HepG2 (cell line): ENCODE measurements around the gene MYOT. TPM values are rescaled to one million over a fixed set of nuclear protein-coding genes. Genes with fewer than 3 reads are reported as not detected.

ENCODE experiments used
- AHR ChIP-seq: IDR thresholded peaks from 2 replicates; pipeline ENCODE4 v1.6.1; 2018; ENCODE audit warnings: missing genetic modification reagents, missing compliant biosample characterization
- FIP1L1 ChIP-seq: fragments of 200-400 bp; formaldehyde crosslinking; IDR thresholded peaks from 2 replicates; pipeline ENCODE4 v1.6.1; 2018; ENCODE audit warnings: low read depth, mild to moderate bottlenecking, low read length, moderate library complexity, borderline replicate concordance; ENCODE audit not compliant: insufficient read depth
- HES4 ChIP-seq: sonication (generic); formaldehyde crosslinking; IDR thresholded peaks from 2 replicates; pipeline ENCODE4 v1.9.0; 2021; ENCODE audit warnings: mild to moderate bottlenecking, missing genetic modification reagents, borderline replicate concordance
- MIXL1 ChIP-seq: IDR thresholded peaks from 2 replicates; pipeline ENCODE4 v1.6.1; 2016
- SOX6 ChIP-seq, 2 experiments: fragments of 450-650 bp in 1 of 2; sonication (generic) in 1 of 2; formaldehyde crosslinking in 1 of 2; IDR thresholded peaks; 2 replicates each; pipeline versions ENCODE4 v1.4.0 to v1.6.1; 2017 to 2020; ENCODE audit warnings: antibody characterized with exemption in 1 of 2, mild to moderate bottlenecking in 1 of 2, missing genetic modification reagents in 1 of 2
- ZNF317 ChIP-seq: sonication (generic); formaldehyde crosslinking; IDR thresholded peaks from 2 replicates; pipeline ENCODE4 v1.5.0; 2020; ENCODE audit warnings: mild to moderate bottlenecking, missing genetic modification reagents
- ZNF609 ChIP-seq: sonication (generic); formaldehyde crosslinking; IDR thresholded peaks from 2 replicates; pipeline ENCODE4 v1.4.0; 2020; ENCODE audit warnings: mild to moderate bottlenecking, missing genetic modification reagents, borderline replicate concordance
- ZXDC ChIP-seq: sonication (generic); formaldehyde crosslinking; IDR thresholded peaks from 2 replicates; pipeline ENCODE4 v1.5.0; 2020; ENCODE audit warnings: mild to moderate bottlenecking, missing genetic modification reagents
- polyA plus RNA-seq, 8 experiments: library from polyadenylated mRNA; depleted of rRNA in 3 of 8; stranded (reverse) in 7 of 8; unstranded in 1 of 8; fragments of >200 nt; fragmentation: Illumina TruSeq in 4 of 8; extraction: Trizol in 4 of 8; gene quantifications; 2 replicates each; pipeline versions ENCODE4 v1.2.1 to v1.2.3, GENCODE V29; 2011 to 2016; ENCODE audit warnings: low read depth in 4 of 8, missing spikeins in 1 of 8, mixed read lengths in 1 of 8; ENCODE audit not compliant: insufficient read depth in 1 of 8
- total RNA-seq, 5 experiments: library from RNA; depleted of rRNA; stranded (reverse); fragments of >200 nt; fragmentation: Illumina TruSeq; extraction: Trizol; gene quantifications; 2 replicates each; pipeline ENCODE4 v1.2.3, GENCODE V29; 2016; ENCODE audit warnings: low read depth in 1 of 5
- TF ChIP-seq, protein P1 (sequence below): IDR thresholded peaks from 2 replicates; pipeline ENCODE4 v1.6.1; 2016
- TF ChIP-seq, protein P2 (sequence below): sonication (generic); formaldehyde crosslinking; IDR thresholded peaks from 2 replicates; pipeline ENCODE4 v1.9.0; 2021; ENCODE audit warnings: mild to moderate bottlenecking, missing genetic modification reagents
- TF ChIP-seq, protein P3 (sequence below): sonication (generic); formaldehyde crosslinking; IDR thresholded peaks from 2 replicates; pipeline ENCODE4 v1.5.1; 2020; ENCODE audit warnings: missing genetic modification reagents, mild to moderate bottlenecking, borderline replicate concordance

Gene MYOT
- total and polyA plus RNA-seq, 2 of the 13 experiments (the other 11 are each of a cell fraction or from before 2014, with no cell fraction given), result not detected

- TF ChIP-seq ZNF609 (CRISPR knock-in tag), result peak; percentile 69
- TF ChIP-seq HES4 (CRISPR knock-in tag), result no peak
- TF ChIP-seq ZNF317, result no peak
- TF ChIP-seq FIP1L1, result no peak
- TF ChIP-seq, protein P1, sequence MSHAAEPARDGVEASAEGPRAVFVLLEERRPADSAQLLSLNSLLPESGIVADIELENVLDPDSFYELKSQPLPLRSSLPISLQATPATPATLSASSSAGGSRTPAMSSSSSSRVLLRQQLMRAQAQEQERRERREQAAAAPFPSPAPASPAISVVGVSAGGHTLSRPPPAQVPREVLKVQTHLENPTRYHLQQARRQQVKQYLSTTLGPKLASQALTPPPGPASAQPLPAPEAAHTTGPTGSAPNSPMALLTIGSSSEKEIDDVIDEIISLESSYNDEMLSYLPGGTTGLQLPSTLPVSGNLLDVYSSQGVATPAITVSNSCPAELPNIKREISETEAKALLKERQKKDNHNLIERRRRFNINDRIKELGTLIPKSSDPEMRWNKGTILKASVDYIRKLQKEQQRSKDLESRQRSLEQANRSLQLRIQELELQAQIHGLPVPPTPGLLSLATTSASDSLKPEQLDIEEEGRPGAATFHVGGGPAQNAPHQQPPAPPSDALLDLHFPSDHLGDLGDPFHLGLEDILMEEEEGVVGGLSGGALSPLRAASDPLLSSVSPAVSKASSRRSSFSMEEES (CRISPR knock-in tag), result no peak
- TF ChIP-seq ZXDC (CRISPR knock-in tag), result no peak
- TF ChIP-seq, protein P2, sequence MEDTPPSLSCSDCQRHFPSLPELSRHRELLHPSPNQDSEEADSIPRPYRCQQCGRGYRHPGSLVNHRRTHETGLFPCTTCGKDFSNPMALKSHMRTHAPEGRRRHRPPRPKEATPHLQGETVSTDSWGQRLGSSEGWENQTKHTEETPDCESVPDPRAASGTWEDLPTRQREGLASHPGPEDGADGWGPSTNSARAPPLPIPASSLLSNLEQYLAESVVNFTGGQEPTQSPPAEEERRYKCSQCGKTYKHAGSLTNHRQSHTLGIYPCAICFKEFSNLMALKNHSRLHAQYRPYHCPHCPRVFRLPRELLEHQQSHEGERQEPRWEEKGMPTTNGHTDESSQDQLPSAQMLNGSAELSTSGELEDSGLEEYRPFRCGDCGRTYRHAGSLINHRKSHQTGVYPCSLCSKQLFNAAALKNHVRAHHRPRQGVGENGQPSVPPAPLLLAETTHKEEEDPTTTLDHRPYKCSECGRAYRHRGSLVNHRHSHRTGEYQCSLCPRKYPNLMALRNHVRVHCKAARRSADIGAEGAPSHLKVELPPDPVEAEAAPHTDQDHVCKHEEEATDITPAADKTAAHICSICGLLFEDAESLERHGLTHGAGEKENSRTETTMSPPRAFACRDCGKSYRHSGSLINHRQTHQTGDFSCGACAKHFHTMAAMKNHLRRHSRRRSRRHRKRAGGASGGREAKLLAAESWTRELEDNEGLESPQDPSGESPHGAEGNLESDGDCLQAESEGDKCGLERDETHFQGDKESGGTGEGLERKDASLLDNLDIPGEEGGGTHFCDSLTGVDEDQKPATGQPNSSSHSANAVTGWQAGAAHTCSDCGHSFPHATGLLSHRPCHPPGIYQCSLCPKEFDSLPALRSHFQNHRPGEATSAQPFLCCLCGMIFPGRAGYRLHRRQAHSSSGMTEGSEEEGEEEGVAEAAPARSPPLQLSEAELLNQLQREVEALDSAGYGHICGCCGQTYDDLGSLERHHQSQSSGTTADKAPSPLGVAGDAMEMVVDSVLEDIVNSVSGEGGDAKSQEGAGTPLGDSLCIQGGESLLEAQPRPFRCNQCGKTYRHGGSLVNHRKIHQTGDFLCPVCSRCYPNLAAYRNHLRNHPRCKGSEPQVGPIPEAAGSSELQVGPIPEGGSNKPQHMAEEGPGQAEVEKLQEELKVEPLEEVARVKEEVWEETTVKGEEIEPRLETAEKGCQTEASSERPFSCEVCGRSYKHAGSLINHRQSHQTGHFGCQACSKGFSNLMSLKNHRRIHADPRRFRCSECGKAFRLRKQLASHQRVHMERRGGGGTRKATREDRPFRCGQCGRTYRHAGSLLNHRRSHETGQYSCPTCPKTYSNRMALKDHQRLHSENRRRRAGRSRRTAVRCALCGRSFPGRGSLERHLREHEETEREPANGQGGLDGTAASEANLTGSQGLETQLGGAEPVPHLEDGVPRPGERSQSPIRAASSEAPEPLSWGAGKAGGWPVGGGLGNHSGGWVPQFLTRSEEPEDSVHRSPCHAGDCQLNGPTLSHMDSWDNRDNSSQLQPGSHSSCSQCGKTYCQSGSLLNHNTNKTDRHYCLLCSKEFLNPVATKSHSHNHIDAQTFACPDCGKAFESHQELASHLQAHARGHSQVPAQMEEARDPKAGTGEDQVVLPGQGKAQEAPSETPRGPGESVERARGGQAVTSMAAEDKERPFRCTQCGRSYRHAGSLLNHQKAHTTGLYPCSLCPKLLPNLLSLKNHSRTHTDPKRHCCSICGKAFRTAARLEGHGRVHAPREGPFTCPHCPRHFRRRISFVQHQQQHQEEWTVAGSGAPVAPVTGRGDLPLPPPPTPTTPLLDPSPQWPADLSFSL (CRISPR knock-in tag), result no peak
- TF ChIP-seq SOX6 (IDR thresholded peaks at IDR 0.05), result no peak
- TF ChIP-seq SOX6 (CRISPR knock-in tag; IDR thresholded peaks at IDR 0.05), result peak; percentile 84
- TF ChIP-seq, protein P3, sequence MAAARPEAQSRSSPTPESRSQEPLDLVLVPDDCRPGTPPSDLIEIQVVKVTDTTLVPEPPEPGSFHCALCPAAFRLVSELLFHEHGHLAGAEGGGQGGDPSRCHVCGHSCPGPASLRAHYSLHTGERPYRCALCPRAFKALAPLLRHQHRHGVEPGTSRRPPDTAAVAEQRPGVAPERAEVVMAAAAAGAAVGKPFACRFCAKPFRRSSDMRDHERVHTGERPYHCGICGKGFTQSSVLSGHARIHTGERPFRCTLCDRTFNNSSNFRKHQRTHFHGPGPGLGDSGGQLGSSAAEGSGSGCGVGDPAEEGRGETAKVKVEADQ, result no peak
- TF ChIP-seq AHR (CRISPR knock-in tag), result no peak
- peak; percentile 75 for TF ChIP-seq MIXL1 (CRISPR knock-in tag)
Observed at GRCh38 chr5:137899493-137899892, 31.8 kb downstream of the MYOT start (continued).
